Stomach smooth muscle (tissue), 2 donors: ENCODE data around the gene OSBP2.
"Not testable (repeated sequence)": the region's sequence is repeated elsewhere in the genome, so short reads cannot be mapped to it uniquely, and the experiment has no call there.

ENCODE experiments used
- H3K27ac ChIP-seq: one replicate; pipeline ENCODE4 v1.7.0; 2013; ENCODE audit warnings: mild to moderate bottlenecking, low read length, inconsistent platforms
- H3K27me3 ChIP-seq, 2 donors: one replicate each; pipeline ENCODE4 v1.7.0; 2013; ENCODE audit warnings: low read length in 2 of 2; ENCODE audit not compliant: insufficient read depth in 2 of 2, control insufficient read depth in 1 of 2
- H3K36me3 ChIP-seq, 2 donors: one replicate each; pipeline ENCODE4 v1.7.0; 2013; ENCODE audit warnings: low read length in 2 of 2; ENCODE audit not compliant: control insufficient read depth in 2 of 2, insufficient read depth in 2 of 2
- H3K4me1 ChIP-seq: one replicate; pipeline ENCODE4 v1.7.0; 2013; ENCODE audit warnings: low read length; ENCODE audit not compliant: control insufficient read depth, insufficient read depth
- H3K4me3 ChIP-seq, 2 donors: one replicate each; pipeline ENCODE4 v1.7.0; 2013; ENCODE audit warnings: low read length in 2 of 2
- H3K9ac ChIP-seq, 2 donors: one replicate each; pipeline ENCODE4 v1.7.0; 2013; ENCODE audit warnings: low read length in 2 of 2, mild to moderate bottlenecking in 1 of 2
- H3K9me3 ChIP-seq, 2 donors: one replicate each; pipeline ENCODE4 v1.7.0; 2013; ENCODE audit warnings: low read length in 2 of 2; ENCODE audit not compliant: control insufficient read depth in 2 of 2
- donor health status: healthy.
- donor health status: Pancreatic carcinoma.

OSBP2 gene

GRCh38 chr22:30676565-30676964 lies 18.1 kb upstream of the OSBP2 start:
- H3K27me3 ChIP-seq, H3K9ac ChIP-seq, H3K4me1 ChIP-seq, H3K27ac ChIP-seq, H3K4me3 ChIP-seq, H3K9me3 ChIP-seq, H3K36me3 ChIP-seq: not testable (repeated sequence)

DNA sequence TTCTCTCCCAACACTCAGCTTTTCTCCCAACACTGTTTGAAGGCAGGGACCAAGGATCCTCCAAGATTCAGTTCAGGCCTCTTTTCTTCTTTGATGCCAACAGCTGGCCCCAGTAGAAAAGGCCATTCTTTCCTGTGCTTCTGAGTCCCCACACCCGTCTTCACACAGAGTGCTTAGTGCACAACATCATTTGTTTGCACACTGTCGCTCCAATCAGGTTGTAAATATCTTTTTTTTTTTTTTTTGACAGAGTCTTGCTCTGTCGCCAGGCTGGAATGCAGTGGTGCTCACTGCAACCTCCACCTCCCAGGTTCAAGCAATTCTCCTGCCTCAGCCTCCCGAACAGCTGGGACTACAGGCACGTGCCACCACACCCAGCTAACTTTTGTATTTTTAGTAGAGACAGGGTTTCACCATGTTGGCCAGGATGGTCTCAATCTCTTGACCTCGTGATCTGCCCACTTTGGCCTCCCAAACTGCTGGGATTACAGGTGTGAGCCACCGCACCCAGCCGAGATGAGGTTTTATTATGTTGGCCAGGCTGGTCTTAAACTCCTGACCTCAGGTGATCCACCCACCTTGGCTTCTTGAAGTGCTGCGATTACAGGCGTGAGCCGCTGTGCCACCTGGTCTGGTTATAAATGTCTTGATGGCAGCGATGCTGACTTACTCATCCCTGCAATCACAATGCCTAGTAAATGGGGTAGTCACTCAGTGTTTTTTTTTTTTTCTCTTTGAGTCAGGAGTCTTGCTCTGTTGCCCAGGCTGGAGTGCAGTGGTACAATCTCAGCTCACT lies 14.6 kb upstream of the OSBP2 start:
- H3K36me3 ChIP-seq, H3K9me3 ChIP-seq, H3K4me3 ChIP-seq, H3K9ac ChIP-seq, H3K27me3 ChIP-seq, H3K4me1 ChIP-seq: not testable (repeated sequence)
- peak overlapping the region; percentile 49 for H3K27ac ChIP-seq

DNA sequence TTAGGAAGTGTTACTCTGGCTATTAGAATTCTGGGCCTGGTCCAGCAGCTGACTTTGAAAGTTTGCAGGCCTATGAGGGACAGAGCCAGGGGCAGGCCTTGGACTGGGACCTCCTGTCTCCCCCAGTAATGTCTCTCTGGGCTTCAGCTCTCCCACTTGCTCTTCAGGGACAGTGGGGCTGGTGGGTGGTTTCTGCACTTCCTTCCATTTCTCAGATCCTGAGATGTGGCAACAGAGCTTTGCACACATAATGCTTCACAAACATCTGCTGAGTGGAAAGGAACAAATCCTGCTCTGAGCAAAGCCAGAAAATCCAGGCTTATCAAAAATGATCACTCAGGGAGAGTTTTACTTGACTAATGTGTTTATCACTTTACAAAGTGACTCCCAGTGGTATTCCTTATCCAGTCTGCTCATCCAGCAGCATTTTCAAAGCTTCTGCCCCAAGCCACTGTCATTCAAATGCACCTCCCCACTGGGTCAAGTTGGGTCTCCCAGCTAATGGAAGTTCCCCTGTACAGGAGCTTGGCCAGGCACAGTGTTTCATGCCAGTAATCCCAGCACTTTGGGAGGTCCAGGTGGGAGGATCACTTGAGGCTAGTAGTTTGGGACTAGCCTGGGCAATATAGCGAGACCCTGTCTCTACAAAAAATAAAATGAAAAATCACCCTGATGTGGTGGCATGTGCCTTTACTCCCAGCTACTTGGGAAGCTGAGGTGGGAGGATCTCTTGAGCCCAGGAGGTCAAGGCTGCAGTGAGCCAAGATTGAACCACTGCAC lies 13.5 kb upstream of the OSBP2 start:
- H3K9ac ChIP-seq, result peak overlapping the region in 1 of 2 donors; percentile 47
- H3K4me1 ChIP-seq, result peaks cover 10% of the 10 kb centered on the region
- no peak overlapping the region for H3K4me3 ChIP-seq
- peak overlapping the region; percentile 49 for H3K27ac ChIP-seq
- H3K9me3 ChIP-seq, result no peaks in the 10 kb centered on the region
- H3K36me3 ChIP-seq, result no peaks in the 10 kb centered on the region
- H3K27me3 ChIP-seq, result no peaks in the 10 kb centered on the region

- Histone ChIP-seq H3K36me3 (no peaks in the 10 kb centered on the region), H3K4me3 (no peak overlapping the region), H3K27me3 (no peaks in the 10 kb centered on the region), H3K27ac (no peak overlapping the region), H3K4me1 (peaks cover 10% of the 10 kb centered on the region), H3K9me3 (no peaks in the 10 kb centered on the region), H3K9ac (no peak overlapping the region)
Measured at GRCh38 chr22:30681831-30682230, 12.8 kb upstream of the OSBP2 start.

DNA sequence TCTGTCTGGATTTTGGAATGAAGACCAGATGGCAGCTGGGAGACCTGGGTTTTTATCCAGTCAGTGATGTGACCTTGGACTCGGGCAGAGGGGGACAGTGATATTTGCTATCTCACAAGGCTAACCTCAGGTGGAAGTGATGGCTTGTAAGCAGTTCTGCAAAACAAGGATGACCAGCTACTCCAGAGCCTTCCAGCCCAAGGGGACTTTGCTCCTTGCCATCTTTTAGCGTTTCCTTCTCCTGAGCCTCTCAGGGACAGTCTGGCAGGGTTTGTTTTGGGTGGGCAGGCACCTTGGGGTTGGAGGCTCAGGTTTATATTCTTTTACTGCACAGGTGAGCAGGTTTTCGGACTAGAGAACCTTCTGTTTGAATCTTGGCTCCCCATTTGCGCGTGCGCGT lies 9.5 kb upstream of the OSBP2 start:
- Histone ChIP-seq H3K27me3 (no peaks in the 10 kb centered on the region), H3K27ac (no peak overlapping the region), H3K36me3 (no peaks in the 10 kb centered on the region), H3K9ac (no peak overlapping the region), H3K4me1 (peaks cover 10% of the 10 kb centered on the region), H3K9me3 (no peaks in the 10 kb centered on the region), H3K4me3 (no peak overlapping the region)

DNA sequence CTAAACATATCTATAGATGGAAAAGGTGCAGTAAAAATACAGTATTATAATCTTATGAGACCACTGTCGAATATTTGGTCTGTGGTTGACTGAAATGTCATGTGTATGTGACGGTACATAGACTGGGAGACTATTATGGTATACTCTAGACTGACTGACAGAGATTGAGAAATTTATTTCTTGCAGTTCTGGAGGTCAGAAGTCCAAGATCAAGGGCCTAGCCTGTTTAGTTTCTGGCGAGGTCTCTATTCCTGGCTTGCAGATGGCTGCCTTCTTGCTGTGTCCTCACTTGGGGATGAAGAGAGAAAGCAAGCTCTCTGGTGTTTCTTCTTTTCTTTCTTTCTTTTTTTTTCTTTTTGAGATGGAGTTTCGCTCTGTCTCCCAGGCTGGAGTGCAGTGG lies 7.3 kb upstream of the OSBP2 start:
- Histone ChIP-seq H3K4me1 (no peaks in the 10 kb centered on the region), H3K4me3 (no peak overlapping the region), H3K9me3 (no peaks in the 10 kb centered on the region), H3K36me3 (no peaks in the 10 kb centered on the region), H3K9ac (no peak overlapping the region), H3K27me3 (no peaks in the 10 kb centered on the region), H3K27ac (no peak overlapping the region)

- Histone ChIP-seq H3K4me3 (no peak overlapping the region), H3K9me3 (no peaks in the 10 kb centered on the region), H3K36me3 (no peaks in the 10 kb centered on the region), H3K9ac (no peak overlapping the region), H3K4me1 (peaks cover 8% of the 10 kb centered on the region), H3K27ac (no peak overlapping the region), H3K27me3 (no peaks in the 10 kb centered on the region)
Measured at GRCh38 chr22:30689622-30690021, 5.1 kb upstream of the OSBP2 start.

DNA sequence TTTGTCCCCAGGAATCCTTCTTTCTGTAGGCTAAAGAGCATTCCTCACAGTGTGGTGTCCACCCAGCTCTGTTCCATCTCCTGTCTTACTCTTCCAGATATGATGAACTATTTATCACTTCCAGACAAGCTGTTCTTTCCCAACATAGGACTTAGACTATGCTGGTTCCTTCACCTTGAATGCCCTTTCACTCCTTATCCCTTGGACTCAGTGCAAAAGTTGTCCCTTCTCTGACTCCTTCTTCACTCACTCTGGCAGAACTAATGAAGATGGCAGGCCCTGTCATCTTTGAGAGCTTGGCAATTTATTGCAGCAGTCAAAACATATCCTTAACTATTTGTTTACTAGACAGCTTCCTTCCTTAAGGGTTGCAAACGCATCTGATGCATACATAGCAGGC lies 3.5 kb upstream of the OSBP2 start:
- peaks cover 15% of the 10 kb centered on the region for H3K4me1 ChIP-seq
- no peaks in the 10 kb centered on the region for H3K27me3 ChIP-seq
- no peak overlapping the region for H3K9ac ChIP-seq
- no peak overlapping the region for H3K4me3 ChIP-seq
- H3K27ac ChIP-seq, result no peak overlapping the region
- H3K9me3 ChIP-seq, result no peaks in the 10 kb centered on the region
- no peaks in the 10 kb centered on the region for H3K36me3 ChIP-seq

- peaks cover 15% of the 10 kb centered on the region for H3K4me1 ChIP-seq
- H3K27me3 ChIP-seq, result no peaks in the 10 kb centered on the region
- H3K9me3 ChIP-seq, result no peaks in the 10 kb centered on the region
- no peak overlapping the region for H3K27ac ChIP-seq
- H3K36me3 ChIP-seq, result no peaks in the 10 kb centered on the region
- H3K9ac ChIP-seq, result peak overlapping the region; percentile 28 to 47
- H3K4me3 ChIP-seq, result peak overlapping the region; percentile 65 to 76
Measured at GRCh38 chr22:30694171-30694639, 469 bp upstream of the OSBP2 start.

- no peak overlapping the region for H3K27ac ChIP-seq
- no peaks in the 10 kb centered on the region for H3K27me3 ChIP-seq
- no peaks in the 10 kb centered on the region for H3K36me3 ChIP-seq
- peaks cover 15% of the 10 kb centered on the region for H3K4me1 ChIP-seq
- H3K9ac ChIP-seq, result peak overlapping the region; percentile 60
- H3K9me3 ChIP-seq, result no peaks in the 10 kb centered on the region
- H3K4me3 ChIP-seq, result peak overlapping the region; percentile 70 to 78
Measured at GRCh38 chr22:30695351-30695851, 727 bp downstream of the OSBP2 start.
